AG08395 (cell line): ENCODE measurements around the gene MAML3.

Experiments used
- DNase-seq: peaks from one replicate; pipeline ENCODE4 v3.0.0; 2012; ENCODE audit warnings: mixed read lengths, low spot score

MAML3 gene

DNA sequence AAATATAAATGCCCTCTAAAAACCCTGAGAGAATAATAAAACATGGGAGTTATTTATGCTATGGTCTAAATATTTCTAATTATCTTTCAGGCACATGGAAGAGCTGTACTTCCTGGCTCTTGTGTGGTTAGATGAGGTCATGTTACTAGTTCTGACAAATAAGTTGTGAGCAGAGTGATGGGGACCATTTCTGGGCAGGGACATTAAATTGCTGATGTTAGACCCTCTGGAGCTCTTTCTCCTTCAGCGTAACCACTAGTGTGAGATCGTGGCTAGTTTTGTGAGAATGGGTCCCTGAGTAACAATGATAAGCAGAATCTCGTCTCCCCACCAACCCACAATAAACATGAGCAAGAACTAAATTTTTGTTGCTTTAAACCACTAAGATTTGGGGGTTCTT lies 108.0 kb downstream of the MAML3 start:
- no peak for DNase-seq

DNA sequence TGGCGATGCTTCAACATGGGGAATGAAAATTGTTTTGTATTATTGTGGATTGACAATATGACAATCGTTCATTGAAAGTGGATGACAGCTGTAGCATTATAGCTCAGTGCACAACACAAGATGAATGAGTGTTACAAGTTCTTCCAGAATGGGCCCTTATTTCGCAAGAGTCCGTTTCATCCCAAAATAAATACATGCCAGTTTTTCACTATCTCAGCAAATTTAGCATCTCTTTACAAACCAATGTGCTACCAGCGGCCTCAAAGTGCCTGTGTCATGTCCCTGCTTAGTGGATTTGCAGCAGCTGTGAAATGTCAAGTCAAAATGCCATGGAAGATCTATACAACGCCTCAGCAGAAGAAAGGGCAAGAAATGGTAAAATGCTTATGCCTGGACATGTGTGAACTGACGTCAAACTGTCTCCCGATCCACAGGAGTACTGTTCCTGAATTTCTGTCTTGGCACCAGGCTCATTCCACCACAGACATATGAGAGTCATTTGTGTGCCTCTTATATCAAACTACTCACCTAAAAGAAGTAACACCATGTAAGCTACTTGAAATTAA lies 109.6 kb downstream of the MAML3 start:
- no peak for DNase-seq

DNA sequence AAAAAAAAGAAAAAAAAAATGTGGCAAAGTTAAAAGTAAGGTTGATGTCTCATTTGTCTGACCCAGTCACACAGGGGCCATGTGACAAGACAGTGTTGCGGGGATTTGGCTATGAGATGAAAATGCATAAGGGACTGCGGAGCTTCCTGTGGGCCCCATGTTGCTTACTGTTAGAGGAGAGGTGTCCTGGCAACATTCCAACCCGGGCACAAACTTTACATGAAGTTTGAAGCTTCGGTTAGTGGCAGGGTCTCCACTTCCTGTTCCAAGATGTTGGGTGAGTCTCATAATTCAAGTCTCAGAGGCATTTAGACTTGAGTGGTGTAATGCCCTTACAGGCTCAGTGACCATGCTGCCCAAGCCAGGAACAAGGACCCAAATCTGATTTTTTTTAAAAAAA lies 111.3 kb downstream of the MAML3 start:
- DNase-seq = no peak

DNA sequence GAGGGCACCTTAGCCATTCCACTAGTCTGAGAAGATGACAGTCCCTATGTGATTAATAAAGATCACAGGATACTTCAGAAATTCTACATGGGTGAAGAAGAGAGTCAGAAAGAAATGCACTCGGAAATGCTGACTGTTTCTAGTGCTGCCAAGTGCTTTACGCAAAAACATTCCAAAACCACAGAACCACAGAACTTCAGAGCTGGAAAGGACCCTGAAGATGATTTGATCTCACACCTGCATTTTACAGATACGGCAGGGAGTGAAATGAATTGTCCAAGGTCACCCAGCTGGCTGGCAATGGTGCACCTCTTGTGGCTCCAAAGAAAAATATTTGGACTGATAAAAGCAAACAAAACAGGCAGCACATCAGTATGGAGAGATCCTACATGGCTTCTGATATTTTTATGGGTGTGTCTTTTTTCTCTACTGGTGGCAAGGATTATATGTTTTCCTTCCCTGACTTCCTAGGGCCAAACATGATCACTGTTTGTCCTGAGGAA lies 115.9 kb downstream of the MAML3 start:
- DNase-seq = no peak

DNA sequence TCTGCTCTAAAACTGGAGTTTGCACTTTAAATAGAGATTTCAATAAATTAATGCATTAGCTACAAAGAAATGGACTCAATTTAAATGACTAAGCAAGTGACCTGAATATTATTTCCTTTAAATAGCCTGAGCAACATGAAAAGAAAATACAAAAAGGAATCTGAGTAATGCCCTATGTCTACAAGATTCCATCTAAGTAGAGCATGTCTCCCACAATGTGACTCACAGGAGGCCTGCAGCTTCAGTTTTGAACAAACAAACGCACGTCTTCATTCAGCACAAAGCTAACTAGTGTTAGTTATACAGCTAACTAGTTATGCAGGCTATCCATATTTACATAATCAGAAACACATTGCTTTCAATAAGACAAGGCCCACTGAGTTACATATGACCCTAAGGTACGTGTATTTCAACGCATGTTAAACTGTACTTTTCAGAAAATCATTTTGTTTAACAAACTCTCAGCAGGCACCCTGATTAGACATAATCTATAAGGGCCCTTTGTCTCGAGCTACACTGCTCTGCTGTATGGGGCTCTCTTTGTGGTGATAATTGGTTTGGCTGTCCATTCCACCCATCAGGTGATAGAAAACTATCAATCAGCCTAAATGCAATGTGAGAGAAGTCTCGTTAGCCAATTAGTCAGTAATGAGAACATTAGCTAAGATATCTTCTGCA lies 116.5 kb downstream of the MAML3 start:
- DNase-seq = peak; percentile 79

DNA sequence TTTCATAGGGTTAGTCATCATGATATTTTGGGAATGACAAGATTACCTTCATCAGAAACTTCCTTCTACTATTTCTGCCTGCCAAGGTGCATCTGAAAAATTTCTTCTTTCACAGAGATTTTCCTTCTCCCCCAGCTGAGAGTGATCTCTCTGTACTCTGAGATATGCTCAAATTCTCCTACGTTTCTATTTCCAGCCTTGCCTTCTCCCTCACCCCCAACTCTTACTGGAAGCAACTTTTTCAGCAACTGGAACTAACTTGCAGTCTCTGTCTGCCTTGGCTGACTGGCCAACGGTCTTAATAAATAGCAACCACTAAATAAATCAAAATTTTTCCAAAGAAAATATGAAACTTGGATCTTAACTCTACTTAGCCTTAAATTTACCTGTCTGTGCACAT lies 122.3 kb downstream of the MAML3 start:
- no peak for DNase-seq

DNA sequence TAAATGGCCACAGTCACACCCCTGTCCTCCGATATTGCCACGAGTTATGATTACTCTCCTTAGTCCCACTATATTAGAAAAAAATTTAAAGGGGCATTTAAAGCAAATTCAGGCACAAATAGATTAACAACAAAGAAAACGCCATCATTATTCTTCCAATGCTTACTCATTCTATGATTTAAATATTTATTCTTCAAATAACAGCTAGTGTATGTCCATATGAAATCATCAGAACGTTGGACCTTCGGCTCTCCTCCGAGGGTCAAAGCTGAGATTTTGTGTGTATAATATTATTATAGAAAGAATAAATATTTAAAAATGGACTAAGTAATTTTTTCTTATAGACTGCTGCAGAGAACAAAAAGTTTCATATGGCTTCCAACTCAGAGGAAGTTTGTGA lies 122.9 kb downstream of the MAML3 start:
- no peak for DNase-seq

DNA sequence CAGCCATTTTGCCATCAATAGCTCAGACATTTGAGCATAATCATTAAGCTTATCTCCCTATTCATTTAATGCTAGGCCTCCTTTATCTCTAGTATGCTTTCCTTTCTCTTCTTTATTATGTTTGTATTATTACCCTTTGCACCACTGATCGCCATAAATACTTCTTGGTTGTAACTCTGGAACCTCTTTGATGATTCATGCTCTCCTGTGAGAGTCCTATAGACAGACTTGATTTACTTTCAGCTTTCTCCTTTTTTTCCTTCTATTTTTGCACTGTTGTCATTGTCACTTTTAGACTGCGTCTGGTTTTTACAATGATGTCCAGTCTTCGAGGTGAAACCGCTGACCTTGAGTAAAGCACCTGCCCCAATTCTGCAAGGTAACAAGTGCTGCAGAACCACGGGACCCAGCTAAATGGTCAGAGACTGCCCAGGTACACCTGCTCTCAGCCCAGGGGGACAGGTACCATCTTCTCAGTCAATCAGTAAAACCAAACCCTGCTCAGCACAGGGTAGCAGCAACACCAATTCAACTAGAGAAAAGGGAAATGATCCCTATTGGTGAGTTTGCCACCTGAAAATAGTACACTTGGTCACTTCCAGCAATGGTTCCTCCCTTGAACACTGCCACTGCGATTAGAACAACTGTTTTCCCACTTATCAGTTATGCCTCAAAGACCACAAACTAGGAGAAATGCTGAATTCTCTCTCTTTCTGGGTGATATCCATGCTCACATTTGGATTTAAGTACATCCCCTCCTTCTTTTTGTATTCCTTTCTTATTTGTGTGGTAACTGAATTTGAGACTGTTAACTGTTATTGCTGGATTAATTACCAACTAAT lies 125.1 kb downstream of the MAML3 start:
- no peak for DNase-seq

DNA sequence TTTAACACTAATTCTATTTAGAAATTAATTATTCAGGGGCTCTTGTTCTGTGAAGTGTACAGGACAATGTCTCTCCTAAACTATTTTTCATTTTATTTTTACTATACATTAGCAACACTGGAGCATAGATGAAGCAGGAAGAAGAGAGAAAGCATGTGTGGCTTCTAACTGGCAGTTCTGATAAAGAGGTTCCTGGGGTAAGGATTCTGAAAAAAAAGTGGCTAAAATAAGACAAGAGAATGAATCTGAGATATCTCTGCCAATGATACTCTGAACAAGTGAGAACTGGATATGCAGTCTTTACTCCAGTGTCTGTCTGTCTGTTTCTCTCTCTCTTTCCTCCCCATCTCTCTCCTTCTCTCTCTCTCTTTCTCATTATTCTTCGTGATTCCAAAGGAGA lies 125.9 kb downstream of the MAML3 start:
- DNase-seq = no peak

DNA sequence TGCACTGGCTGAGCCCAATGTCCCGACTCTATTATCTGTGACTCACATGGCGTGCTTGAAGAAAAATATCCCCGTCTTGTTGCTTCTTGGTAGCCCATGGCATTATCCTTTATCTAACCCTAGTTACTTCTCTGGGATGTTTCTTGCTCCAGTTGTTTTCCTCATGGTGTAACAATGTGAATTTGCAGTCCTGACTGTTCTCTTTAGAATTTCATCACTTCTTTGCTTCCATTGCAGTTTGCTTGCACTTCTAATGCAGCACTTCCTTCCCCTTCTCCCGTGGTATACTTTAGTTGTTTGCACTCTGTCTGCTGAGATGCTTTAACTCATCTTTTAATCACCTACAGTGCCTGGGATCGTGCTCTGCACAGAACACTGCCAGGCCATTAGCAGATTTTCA lies 126.9 kb downstream of the MAML3 start:
- DNase-seq = no peak

DNA sequence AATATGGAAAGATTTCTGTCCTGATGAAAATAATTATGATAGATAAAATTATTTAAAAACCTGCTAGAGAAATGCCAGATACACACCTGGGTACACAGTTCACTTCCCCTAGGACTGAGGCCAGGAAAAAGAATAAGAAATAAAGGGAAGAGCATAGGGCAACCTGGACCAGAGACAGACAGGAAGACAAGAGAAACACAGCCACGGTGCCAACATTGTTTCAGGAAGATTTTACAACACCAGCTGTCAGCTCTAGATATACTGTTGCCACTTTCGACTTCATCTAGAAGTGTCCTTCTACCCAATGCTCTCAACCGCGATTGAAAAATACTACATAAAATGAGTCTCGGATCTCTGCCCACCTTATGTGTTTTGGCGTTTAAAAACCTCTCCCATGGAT lies 128.5 kb downstream of the MAML3 start:
- DNase-seq = no peak

DNA sequence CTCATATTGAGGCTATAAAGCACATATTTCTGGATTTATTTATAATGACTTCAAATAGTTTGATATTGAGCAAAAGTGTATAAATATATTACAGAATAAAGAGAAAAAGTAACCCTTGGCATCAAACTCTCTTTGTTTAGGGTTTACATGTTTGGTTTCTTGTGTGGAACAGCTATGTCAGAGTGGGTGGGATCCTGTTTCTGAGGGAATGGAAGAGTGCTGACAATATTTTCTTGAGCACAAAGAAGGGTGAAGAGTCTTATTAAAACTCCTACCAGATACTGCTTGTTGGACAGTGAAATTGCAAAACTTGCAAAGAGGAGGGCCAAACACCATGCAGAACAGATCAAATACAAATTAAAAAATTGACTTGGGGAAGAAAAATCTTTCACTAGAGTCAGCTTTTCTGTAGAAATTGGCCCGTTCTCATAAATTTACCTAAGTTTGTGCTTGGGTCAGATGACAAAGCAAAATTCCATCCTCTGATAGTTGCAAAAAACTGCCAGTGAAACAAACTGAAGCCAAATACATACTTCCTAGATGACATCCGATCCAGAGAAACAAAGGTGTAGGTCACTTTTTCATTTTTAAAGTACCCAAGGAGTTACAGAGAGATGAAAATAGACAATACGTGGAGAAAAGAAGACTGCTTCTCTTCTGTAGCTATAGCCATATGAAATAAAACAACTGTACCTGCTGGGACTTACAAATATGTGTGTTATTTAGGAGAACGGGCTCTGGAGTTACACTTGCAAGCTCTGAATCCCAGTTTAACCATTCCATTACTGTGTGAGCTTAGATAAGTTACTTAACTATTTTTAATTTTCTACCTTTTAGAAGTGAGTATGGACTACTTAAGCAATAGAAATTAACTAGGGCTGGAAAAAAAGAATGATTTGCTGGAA lies 133.3 kb downstream of the MAML3 start:
- no peak for DNase-seq

DNA sequence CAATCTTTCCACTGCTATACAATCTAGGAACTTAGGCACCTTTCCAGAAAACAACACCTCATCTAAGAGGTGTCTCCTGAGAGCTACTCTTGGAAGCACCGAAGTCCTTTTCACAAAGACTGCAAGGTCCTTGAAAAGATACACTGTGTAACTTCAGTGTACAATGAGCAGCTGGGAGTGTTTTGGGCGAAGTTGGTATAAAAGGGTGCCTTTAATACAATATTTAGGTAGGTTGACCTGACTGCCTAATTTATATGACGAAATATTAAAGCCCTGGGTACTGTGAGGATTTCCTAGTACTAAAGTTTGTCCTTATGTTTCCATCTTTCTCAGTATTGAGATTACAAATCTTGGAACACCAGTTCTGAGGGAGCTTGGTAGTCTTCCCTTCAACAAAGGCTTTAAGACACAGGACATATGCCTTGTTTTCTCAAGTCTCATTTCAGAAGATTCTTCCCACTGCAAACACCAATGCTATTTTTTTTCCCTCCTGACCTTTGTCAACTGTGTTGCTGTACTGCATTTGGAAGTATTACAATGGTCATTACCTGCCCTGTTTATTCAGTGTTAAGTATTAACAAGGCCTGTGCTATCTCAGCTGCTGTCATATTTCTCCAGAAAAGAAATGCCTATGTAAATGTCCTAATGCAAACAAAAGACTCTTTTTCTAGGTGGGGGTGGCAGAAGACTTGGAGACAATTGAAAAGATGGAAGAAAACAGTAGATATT lies 134.2 kb downstream of the MAML3 start:
- DNase-seq = no peak

DNA sequence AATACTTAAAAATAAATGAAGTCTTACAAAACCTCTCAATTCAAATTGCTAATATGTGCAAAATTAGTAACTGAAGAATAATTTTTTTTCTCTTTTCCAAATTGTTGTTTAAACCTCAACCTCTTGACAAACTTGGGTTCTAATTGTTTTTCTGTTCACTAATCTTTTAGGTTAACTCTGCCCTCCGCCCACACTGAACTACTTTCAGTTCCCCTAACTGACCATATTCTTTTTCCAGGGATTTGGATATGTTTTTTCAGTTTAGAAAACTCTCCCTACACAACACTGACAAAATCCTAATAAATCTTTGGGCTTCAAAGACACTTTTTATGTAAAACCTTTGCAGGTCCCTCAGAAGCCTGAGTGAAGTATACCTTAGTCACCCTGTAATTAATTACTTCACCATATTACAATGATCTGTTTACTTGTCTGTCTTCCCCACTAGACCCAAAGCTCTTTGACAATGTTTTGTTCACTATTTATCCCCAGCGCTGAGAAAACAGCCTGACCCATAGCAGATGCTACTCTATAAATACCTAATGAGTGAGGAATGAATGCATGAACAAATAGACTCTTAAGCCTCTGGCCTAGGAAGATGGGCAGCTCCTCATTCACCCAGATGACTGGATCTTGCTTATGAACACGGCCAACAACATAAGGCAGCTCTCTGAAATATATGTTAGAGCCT lies 134.9 kb downstream of the MAML3 start:
- DNase-seq = no peak

DNA sequence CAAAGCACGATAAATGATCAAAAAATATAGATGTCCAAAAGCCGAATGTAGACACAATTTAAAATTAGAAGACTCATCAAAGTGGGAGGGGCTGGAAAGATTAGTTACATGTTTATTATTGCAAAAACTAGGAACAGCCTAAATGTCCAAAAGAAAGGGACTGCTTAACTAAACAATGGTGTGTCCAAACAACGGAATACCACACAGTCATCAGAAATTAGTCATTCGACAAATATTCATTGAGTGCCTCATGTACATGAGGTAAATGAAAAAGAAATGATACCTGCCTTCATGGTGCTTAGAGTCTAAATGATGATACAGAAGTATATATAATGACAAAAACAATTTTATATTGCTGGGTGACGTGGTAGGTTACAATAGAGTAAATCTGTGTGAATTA lies 139.7 kb downstream of the MAML3 start:
- no peak for DNase-seq

DNA sequence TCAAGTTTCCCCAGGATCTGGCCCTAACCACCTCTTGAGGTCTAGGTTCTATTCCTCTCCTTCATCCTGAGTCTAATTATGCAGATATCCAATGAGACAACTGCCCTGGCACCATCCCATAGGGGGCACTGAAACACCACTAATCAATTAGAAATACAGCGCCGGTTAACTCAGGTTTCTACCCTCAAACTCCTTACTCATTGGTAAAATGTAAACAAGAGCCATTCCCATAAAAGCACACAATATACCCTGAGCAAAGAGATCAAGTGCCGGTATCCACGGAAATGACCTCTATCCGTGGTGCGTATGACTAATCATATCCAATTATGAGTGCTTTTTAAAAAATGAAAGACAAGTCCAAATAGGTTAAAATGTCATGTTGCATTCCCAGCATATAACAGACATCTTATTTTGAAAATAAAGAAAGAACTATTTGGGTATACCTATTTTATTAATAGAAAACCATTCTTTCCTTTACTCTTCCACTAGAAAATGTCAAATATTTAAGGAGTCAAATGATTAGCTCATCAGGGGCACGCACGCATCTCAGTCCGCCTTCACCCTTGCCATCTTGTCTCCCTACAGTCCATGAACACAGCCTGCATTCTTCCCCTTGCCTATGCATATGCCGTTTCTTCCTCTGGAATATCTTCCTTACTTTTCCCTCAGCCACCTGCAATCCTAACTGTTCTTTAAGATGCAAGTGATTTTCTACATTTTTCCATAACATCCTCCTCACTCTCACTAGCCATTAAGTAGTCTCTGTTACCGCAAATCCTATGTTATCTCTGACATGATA lies 141.1 kb downstream of the MAML3 start:
- peak; percentile 45 for DNase-seq

DNA sequence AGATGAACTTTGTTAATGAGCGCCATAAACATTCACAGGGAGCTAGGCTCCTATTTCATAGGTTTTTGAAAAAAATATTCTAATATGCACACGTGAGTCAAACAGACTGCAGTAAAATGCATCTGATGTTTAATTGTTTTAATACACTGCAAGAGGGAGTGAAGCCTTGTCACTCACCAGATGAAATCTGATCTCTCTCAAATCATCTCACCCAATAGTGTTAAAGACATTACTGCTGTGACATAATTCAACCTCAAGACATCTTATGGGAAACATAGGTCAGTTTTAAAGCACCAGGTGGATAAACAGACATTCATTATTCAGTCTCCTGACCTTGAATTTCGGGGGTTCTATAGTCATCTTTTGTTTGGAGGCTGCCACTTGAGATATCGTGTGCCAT lies 148.3 kb downstream of the MAML3 start:
- no peak for DNase-seq

DNA sequence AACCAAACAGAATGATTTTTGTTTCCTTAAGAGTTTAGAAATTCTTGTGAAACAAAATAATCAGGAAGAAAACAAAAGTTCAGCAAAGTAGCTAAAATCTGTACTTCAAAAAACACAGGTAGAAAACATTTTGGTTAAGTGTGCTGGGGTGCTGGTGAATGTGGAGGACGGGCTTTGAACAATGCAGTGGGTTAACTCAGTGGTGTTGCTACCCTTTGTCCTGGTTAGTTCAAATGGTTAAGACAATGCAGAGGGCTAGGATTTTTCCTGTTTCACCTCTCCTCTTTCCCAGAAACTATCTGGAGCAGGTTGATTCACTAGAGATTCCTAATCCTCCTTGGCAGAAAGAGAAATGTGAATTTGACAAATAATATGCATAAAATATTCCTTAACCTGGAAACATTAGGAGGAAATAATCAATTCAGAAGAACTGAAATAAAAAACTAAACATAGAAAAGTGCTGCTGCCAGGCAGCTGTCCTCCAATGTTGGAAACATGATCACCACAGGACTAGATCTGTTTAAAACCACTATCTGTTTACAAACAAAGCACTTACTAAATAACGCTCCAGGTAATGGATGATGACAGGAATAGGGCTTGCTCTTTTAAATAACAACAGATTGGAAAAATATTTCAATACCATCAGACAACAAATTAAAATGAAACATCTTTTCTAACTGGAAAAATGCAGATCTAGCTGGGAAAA lies 148.9 kb downstream of the MAML3 start:
- DNase-seq = no peak

DNA sequence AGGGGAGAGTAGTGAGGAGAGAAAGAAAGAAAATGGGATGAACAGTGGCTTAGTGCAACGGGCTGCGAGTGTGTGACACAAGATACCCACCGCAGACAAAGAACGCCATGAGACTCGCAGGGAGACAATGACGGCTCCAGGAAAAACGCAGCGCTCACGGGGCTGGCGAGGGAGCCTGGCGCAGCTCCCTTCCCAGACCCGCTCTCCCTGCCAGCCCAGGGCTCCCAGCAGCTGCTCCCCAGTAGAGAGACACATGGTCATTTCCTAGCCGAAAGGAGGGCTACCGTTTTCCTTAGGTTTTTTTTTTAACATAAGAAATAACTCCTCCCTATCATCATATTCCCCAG lies 149.5 kb downstream of the MAML3 start:
- DNase-seq = peak; percentile 76
